HG02870 (cell line): ENCODE data around the gene SOCS7.

Experiments
- ATAC-seq: cut with Tn5 transposase; IDR thresholded peaks from one replicate; pipeline ENCODE4 v1.9.1; 2021; ENCODE audit warnings: mild to moderate bottlenecking, moderate library complexity; ENCODE audit not compliant: unreplicated experiment

Gene SOCS7

DNA sequence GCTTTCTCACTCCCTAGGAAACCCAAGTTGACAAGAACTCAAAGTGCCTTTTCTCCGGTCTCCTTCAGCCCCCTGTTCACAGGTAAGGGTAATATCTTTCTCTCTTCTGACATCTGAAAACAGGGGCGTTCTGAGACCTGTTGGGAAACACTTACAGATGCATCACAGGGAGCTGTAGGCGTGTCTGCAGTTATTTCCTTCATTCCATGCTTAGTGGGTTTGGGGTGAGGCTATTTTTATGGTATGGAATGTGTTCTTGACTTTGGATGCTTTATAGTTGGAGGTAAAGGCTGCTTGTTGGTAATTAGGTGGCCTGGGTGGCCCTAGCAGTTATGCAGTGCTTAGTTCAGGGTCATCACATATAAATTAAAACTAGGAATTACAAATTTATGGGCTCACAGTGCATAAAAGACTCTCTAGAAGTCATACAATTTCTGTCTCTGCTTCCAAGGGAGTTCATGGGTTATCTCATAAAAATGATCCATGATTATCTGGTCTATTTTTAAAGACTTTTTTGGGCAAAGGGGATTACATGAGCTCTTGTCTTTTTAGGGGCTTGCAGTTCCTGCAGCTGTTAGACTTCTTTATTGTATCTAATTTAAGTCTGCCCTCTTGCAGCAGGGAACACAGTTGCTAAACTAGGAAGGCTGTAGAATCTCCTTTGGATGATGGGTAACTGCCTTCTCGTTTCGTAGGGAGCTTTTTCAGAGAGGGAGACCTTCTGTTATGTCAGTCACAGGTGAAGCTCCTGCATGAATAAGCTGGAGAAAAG is 10.2 kb downstream of the SOCS7 start:
- ATAC-seq = no peak

DNA sequence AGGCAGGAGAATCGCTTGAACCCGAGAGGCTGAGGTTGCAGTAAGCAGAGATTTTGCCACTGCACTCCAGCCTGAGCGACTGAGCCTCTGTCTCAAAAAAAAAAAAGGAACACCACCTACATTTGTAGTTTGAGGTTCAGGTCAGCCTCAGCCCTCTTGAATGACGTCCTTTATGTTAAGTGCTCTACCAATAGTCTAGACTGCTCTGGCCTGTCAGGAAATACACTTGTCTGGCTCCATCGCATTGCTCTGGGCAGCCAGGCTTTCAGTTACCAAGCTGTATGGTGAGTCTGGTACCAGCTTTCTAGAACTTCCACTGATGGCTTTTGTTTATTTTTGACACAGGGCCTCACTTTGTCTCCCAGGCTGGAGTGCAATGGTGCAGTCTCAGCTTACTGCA is 11.4 kb downstream of the SOCS7 start:
- no peak for ATAC-seq

DNA sequence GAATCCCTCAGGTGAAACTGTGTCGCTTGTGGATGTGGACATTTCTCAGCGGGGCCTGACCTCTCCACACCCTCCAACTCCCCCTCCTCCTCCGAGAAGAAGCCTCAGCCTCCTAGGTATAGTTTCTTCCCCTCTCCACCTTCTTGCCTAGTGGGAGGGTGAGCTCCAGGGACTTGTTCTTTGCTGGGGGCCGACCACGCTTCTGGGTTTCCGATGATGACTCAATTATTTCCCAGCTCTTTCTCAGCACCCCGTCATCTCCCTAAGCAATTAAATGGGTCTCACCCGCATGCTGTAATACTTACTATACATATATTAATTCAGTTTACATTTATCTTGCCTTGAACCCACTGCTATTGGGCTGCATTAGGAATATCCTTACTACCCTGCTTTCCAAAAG is 13.1 kb downstream of the SOCS7 start:
- no peak for ATAC-seq

DNA sequence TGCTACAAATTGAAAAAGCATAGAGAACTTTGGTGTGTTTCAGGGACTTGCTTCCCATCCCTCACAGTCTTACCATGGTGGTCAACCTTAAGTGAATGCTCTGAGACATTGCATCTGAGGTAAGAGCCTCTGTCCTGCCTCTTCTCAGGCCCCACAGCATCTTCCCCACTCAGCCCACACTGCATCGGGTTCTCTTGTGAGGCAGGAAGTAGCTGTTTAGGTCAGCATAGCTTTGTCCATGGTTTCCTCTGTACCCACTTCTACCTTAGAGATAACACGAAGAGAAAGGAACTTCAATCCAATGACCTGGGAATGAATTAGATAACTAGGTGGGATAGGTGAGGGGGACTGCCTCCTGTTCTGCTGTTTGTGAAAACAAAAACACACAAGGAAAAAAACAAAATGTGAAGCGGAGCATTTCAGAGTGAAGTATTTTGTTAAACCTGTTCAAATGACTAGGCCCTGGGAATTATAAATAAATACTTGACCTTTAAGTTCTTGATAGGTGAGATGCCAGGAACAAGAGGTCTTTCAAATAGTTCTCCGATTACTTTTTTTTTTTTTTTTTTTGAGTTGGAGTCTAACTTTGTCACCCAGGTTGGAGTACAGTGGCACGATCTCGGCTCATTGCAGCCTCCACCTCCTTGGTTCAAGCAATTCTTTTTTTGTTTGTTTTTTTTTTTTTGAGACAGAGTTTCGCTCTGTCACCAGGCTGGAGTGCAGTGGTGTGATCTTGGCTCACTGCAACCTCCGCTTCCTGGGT is 17.7 kb downstream of the SOCS7 start:
- no peak for ATAC-seq

DNA sequence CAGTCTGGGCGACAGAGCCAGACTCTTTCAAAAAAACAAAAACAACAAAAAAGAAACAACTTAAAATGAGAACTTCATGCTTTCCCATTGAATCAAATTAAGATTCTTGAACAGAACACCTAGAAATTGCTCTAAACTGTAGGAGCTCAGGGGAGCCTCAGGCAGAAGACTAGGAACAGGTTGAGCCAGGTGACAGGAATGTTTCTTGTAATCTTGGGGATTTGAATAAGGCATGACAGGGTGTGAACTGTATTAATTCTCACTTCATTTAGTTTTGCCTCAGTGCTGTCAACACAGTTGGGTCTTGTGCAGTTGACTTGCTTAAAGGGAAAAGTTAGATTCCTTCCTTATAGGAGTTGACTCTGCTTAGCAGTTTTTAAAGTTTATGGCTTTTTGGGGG is 27.8 kb downstream of the SOCS7 start:
- ATAC-seq = no peak

DNA sequence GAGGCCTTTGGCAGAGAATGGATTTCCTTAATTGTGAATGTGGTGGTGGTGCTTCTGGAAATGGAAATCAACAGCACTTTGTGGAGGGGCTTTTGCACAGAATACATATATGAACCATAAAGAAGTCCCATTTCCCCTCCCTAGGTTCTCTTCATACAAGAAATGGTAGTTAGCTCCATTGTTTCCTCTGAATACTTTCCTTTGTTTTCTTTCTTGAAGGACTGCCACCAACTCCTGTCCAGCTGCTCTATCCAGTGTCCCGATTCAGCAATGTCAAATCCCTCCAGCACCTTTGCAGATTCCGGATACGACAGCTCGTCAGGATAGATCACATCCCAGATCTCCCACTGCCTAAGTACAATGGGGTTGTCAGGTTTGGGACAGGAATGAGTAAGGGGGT is 43.4 kb downstream of the SOCS7 start:
- ATAC-seq = no peak

DNA sequence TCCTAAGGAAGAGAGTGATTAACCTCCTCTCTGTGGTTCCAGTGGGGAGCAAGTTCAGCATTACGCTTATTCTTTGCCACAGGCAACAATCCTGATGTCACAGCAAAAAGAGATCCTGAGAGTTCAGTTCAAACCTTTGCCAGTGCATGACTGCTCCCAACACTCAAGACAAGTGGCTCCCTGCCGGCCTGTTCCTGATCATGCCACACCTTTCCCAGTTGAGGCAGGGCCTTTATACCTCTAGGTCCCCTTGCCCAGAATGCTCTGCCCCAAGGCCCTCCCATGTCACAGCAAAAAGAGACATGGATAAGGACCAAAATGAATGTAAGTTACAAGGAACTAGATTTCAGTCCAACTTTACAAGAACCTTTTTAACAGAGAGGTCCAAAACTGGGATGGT is 45.6 kb downstream of the SOCS7 start:
- ATAC-seq = no peak

DNA sequence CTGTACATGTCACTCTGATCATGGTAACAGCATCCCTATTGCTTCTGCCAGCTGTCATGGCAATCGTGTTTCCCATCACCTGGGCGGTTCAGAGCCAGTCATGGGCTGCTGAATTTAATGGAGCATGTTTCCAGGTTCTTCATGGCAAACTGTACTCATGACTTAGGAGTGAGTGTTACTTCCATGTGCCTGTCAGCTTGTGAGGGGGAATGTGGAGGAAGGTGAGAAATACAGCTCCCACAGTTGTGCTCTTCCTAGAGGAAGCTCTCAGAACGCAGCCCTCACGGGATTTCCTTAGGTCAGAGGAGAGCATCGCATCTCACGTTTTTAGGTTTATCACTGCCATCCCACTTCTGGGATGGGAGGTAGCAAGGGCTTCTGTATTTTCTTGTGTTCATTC is 48.6 kb downstream of the SOCS7 start:
- ATAC-seq = no peak

DNA sequence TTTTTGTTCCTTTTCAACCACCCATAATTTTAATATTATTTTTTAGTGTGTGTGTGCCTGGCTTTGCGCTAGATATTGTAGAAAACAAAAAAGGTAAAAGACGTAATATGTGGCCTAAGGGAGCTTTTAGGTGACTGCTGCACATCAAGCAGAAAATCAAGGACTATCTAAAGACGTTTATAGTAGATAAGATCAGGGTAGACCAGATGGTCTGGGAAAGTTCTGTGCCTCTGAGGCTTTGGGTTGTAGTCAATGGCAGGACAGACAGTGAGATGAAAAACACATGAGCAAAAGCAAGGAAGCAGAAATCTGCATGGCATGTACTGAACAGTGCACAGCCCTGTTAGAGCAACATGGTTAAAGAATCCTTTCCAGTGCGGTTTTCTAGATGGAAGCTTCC is 49.8 kb downstream of the SOCS7 start:
- ATAC-seq = no peak

DNA sequence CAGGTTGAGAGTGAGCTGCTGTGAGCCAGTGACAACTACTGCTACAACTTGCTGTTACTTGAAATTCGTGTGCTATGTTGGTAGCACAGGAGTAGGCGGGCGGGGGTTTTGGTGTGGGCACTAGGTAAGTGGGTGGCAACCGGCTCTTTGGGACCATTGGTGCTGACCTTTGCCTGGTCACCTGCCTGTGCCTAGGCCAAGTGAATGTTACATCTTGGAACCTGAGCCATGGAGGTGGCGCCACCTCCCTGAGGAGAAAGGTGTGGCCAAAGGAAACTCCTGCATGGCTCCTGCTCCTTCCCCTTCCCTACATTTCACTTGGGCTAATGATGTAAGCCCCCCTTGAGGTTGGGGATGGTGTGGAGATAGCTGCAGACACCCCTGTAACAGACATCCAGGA is 51.3 kb downstream of the SOCS7 start:
- ATAC-seq = no peak

DNA sequence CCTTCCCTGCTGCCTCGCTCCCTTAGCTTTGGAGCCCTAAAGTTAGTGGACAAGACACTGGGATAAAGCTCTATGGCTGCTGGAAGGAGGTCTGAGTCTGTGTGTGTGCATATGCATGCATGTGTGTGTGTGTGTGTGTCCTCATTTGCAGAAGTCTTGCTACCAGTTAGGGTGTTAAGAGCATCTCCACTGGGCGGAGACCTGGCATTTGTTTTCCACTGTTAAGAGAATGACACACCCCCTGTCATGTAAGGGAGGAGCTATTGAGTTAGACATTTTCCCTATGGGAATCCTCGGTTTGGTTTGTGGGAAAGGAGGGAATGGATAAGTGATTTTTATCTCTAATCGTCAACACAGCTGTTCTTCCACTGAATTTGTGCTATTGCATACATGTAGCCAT is 51.8 kb downstream of the SOCS7 start:
- no peak for ATAC-seq

DNA sequence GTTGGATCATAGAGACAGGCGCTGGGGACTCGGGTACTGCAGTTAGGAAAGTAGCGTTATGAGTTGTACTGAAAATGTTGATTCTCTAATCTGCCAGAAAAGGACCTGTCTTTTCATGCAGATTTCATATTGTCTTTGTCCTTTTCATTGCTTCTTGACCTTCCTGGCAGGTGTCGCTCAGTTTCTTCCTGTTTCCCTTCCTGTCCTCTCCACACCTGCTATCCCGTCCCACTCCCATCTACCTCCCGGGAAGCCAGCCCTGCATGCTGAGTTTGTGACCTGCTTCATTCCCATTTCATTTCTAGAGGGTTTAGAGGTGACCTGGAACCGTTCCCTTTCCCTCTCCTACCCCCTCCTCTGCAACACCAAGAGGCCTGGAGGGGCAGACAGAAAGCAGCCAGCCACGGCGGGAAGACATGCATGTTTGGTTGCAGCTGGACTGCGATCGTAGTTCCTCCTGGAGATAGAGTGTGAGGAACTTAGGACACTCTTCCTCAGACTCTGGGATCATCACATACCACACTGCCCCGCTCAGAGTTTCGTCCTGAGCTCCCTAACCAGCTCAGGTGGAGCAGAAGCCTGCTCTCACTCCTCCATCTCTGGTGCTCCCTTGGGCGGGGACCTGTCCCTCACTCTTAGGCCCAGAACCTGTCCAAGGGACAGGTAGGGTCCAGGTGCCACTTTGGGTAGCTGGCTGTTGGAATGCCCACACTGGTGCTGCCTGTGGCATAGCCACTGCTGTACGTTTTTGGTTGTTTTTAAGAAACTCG is 52.7 kb downstream of the SOCS7 start:
- no peak for ATAC-seq

DNA sequence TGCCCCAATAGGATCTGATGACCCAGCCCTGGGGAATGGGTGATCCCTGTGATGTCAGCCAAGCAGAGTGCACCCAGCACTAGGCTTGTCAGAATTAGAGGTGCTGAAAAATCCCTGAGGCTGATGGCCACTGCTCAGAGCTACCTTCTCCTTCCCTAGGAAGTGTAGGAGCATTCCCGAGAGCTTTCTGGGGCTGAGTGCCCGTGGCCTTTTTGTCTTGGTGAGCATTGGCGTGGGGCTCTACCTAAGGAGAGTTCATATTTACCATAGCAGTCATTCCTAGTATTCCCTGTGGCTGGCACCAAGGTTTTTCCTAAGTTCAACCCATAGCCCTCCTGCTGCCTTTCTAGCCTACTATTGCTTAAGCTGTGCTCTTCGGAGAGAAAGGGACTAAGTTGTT is 54.0 kb downstream of the SOCS7 start:
- ATAC-seq = no peak

DNA sequence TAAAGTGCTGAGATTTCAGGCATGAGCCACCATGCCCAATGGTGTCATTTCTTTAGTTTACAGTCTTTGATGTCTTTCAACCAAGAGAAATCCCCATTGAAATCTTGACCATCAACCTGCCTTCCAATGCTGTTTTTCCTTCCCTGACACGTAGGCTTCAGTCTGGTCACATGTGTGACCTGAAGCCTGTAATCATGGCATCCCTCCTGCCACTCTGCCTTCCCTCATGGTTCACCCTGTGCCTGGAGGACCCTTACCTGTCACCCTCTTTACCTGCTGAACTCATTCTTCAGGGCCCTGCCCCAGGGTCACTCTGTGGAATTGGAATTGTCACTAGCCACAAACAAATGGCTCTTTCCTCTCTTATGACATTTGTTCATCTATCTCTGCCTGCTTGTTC is 58.6 kb downstream of the SOCS7 start:
- ATAC-seq = no peak

DNA sequence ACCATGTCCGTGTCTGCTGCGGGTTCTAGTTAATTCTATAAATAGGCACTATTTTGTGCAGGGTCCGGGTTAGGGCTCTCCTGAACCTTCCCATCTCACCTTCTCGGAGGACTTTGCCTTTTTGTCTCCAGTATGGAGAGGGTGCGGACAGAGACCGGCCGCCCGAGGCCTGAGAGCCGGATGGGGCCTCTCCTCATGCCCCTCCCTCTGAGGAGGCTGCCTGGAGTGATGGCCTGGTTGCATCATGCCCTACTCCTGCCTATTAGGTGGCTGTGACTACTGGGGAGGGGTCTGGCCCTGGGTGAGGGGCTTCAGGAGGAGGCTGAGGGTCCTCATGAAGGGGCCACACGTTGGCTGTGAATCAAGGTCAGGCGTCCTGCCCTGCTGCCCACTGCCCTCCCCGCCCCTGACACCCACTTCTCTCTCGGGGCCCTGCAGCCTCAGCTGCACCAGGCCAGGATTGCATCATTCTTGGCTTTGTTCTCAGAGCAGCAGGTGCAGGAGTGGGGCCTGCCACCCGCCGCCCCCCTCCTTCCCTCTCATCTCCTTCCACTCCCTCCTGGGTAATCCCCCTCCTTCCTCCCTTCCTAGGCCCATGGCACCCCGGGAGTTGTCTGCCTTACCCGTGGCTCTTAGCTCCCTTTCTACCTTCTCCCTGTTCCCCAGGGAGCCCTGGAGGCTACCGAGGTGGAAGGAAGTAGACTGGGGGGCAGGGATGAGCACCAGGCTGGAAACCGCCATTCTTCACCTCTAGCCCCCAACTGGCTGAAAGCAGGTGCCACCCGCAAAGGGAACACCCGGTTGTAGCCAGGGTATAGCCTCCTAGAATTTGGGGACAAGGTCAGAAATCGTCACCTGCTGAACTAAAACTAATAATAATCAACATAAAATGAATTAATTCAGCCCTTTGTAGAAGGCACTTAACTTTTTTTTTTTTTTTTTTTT is 63.9 kb downstream of the SOCS7 start:
- ATAC-seq = no peak

DNA sequence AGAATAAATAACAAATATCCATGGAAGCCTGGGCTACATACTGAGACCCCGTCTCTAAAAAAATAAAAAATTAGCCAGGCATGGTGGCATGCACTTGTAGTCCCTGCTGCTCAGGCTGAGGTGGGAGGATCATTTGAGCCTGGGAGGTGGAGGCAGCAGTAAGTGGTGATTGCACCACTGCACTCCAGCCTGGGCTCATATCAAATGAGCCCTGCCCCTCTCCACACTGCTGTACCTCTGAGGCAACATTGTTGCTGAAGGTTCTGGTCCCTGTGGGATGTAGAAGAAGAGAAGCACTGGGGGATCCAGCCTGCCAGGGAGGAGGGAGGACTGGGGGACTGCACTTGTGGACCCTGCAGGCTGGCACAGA is 65.2 kb downstream of the SOCS7 start:
- no peak for ATAC-seq

DNA sequence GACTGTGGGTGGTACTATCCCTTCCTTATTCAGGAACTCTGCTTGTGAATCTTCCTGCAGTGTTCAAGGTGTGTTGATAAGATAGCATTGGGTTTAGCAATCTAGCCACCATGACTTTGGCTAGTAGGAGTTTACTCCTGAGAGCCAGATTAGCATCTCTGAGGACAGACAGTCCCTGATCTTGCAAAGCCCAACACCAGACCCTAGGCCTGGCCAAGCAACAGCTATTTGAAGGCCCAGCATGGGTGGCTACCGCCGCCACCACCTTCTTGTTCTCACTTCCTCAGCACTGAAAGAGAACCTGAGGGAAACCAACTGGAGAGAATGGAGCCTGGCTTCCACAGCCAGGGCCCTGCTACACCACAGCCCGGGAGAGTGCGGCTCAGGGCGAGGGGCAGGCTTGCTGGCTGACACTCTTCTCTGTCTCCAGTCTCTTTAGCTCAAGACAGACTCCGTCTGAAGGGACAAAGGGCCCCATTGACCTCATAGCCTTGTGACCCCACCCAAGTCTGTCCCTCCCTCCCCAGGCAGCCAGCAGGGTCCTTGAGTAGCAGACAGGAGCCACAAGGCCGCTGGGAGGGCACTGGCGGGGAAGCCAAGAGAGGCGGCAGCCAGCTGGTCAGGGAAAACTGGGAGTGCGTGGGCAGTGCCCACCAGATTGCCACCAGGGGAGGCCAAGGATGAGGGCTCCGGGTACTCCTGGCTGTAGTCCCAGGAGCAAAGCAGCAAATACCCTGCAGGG is 65.7 kb downstream of the SOCS7 start:
- ATAC-seq = no peak

DNA sequence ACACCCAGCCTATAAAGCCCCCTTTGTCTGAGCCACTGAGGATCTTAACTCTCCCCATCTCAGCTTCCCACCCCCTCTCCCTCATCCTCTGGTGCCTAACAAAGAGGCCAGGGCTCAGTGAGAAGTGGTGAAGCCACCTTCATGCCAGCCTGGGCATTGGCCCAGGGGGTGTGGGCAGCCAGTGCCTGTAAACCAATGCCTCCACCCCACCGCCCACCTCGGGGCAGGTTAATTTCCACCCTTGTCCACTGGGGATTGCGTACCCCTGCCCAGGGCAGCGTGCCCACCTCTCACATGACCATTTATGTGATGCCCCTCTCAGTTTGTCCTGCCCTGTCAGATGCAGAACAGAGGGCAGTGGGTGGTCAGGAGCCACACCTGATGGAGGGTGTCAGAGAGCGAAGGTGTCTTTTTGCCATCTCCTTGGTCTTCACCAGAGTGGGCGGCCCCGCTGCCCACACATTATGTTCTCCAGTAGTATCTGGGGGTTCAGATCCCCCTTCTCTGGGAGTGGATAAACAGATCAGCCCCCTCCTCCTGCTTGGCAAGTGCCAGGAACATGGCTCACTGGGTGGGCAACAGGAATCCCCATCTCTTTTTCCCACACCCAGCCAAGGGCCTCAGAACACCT is 66.5 kb downstream of the SOCS7 start:
- ATAC-seq = no peak

DNA sequence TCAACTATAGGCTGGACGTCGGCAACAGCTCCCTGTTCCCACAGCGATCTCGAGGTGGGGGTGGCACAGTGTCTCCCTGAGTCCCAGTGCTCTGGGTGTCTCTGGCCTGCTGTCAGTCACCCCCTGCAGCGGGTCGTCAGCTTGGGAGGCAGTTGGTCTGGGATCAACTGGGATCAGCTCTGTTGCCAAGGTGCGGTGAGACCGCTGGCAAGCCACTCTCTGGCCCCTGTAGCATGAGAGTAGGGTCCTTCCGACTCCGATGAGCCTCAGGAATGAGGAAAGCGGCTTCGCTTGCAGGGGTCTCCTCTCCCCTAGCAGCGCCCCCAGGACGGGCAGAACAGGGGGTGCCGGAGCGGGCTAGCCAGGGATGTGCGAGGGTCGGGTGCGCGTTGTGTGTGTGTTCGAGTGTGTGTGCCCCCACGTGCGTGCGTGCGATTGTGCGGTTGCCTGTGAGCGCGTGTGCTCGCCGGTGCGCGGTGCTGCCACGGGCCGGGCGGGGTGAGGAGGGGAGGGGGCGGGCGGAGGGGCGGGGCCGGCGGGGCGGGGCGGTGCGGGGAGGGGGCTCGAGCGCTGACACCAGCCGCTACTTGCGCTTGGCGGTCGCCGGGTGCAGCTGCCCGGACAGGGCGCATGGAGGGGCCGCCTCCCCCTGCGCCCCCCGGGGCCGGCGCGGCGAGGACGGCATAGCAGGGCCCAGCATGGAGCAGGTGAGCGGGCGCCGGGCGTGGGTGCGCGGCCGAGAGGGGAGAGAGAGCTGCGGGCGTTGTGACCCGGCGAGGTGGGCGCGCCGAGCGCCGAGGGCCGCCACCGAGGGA is 67.3 kb downstream of the SOCS7 start:
- no peak for ATAC-seq
